Neural cell (in vitro differentiated cells): ENCODE measurements around the gene IDI1. TPM values are rescaled to one million over a fixed set of nuclear protein-coding genes. Genes with fewer than 3 reads are reported as not detected.

Source experiments
- H2AFZ ChIP-seq: fragments of 200-600, 300-800 bp; sonication (generic), shearing (Covaris generic); 2 replicates; pipeline ENCODE4 v1.6.0; 2014; ENCODE audit warnings: low read depth, mild to moderate bottlenecking, antibody characterized with exemption, low read length, moderate library complexity
- H3F3A ChIP-seq: fragments of 200-600 bp; shearing (Covaris generic); 2 replicates; pipeline ENCODE4 v1.6.1; 2016; ENCODE audit warnings: mild to moderate bottlenecking, moderate library complexity, mixed read lengths, antibody characterized with exemption, low read length; ENCODE audit not compliant: insufficient read depth, poor library complexity, severe bottlenecking
- H3K27ac ChIP-seq: fragments of 200-600, 300-800 bp; sonication (generic), shearing (Covaris generic); 2 replicates; pipeline ENCODE4 v1.5.1; 2014; ENCODE audit warnings: mild to moderate bottlenecking, low read length, moderate library complexity
- H3K27me3 ChIP-seq: fragments of 300-800, 200-600 bp; sonication (generic), shearing (Covaris generic); 2 replicates; pipeline ENCODE4 v1.6.0; 2014; ENCODE audit warnings: mild to moderate bottlenecking, low read depth, low read length, moderate library complexity; ENCODE audit not compliant: insufficient read depth
- H3K36me3 ChIP-seq: fragments of 300-800, 200-600 bp; sonication (generic), shearing (Covaris generic); 2 replicates; pipeline ENCODE4 v1.5.1; 2014; ENCODE audit warnings: mild to moderate bottlenecking, antibody characterized with exemption, low read length, moderate library complexity; ENCODE audit not compliant: insufficient read depth
- H3K4me2 ChIP-seq: fragments of 300-800, 200-600 bp; sonication (generic), shearing (Covaris generic); 2 replicates; pipeline ENCODE4 v1.6.0; 2014; ENCODE audit warnings: mild to moderate bottlenecking, low read length
- H3K4me3 ChIP-seq: fragments of 300-800, 200-600 bp; sonication (generic), shearing (Covaris generic); 2 replicates; pipeline ENCODE4 v1.5.1; 2014; ENCODE audit warnings: mild to moderate bottlenecking, low read length, moderate library complexity
- H3K79me2 ChIP-seq: fragments of 200-600 bp; shearing (Covaris generic); replicated peaks from 2 replicates; pipeline ENCODE4 v1.6.0; 2014; ENCODE audit warnings: mild to moderate bottlenecking, low read length, moderate library complexity; ENCODE audit not compliant: insufficient read depth
- H3K9ac ChIP-seq: fragments of 300-800, 200-600 bp; sonication (generic), shearing (Covaris generic); 2 replicates; pipeline ENCODE4 v1.6.1; 2016; ENCODE audit warnings: mild to moderate bottlenecking, low read length, mixed read lengths
- H3K9me2 ChIP-seq: fragments of 200-600 bp; shearing (Covaris generic); 2 replicates; pipeline ENCODE4 v1.6.1; 2016; ENCODE audit warnings: mild to moderate bottlenecking, low read length, mixed read lengths; ENCODE audit not compliant: insufficient read depth
- H3K9me3 ChIP-seq: fragments of 200-600, 300-800 bp; sonication (generic), shearing (Covaris generic); 2 replicates; pipeline ENCODE4 v1.6.1; 2016; ENCODE audit warnings: mild to moderate bottlenecking, mixed run types, low read length, moderate library complexity, mixed read lengths
- H4K20me1 ChIP-seq: fragments of 200-600 bp; shearing (Covaris generic); 2 replicates; pipeline ENCODE4 v1.6.1; 2016; ENCODE audit warnings: mild to moderate bottlenecking, mixed run types; ENCODE audit not compliant: insufficient read depth
- EP300 ChIP-seq: fragments of 450-650 bp; conservative IDR thresholded peaks from 2 replicates; pipeline ENCODE4 v1.6.1; 2014; ENCODE audit warnings: antibody characterized with exemption, mild to moderate bottlenecking, moderate library complexity; ENCODE audit not compliant: poor library complexity, severe bottlenecking
- EZH2 ChIP-seq: fragments of 200-600, 300-800 bp; shearing (Covaris generic), sonication (generic); IDR thresholded peaks from 2 replicates; pipeline ENCODE4 v1.6.1; 2014; ENCODE audit warnings: antibody characterized with exemption, low read length, borderline replicate concordance, mild to moderate bottlenecking; ENCODE audit not compliant: insufficient read depth, poor library complexity, severe bottlenecking
- MXI1 ChIP-seq: fragments of 450-650 bp; conservative IDR thresholded peaks from 2 replicates; pipeline ENCODE4 v1.6.1; 2014; ENCODE audit warnings: antibody characterized with exemption, mild to moderate bottlenecking; ENCODE audit not compliant: poor library complexity, severe bottlenecking
- POLR2AphosphoS5 ChIP-seq: IDR thresholded peaks from 2 replicates; pipeline ENCODE4 v1.6.1; 2012
- RAD21 ChIP-seq: fragments of 450-650 bp; conservative IDR thresholded peaks from 2 replicates; pipeline ENCODE4 v1.6.1; 2014; ENCODE audit warnings: antibody characterized with exemption, mild to moderate bottlenecking, moderate library complexity
- SMC3 ChIP-seq: fragments of 450-650 bp; conservative IDR thresholded peaks from 2 replicates; pipeline ENCODE4 v1.6.1; 2014; ENCODE audit warnings: antibody characterized with exemption, mild to moderate bottlenecking, moderate library complexity; ENCODE audit not compliant: poor library complexity
- TAF1 ChIP-seq: IDR thresholded peaks from 2 replicates; pipeline ENCODE4 v1.6.1; 2012; ENCODE audit warnings: low read depth
- polyA plus RNA-seq: library from polyadenylated mRNA; depleted of rRNA; stranded (reverse); fragments of >200 nt; gene quantifications from 2 replicates; pipeline ENCODE4 v1.2.3, GENCODE V29; 2014
- TF ChIP-seq, protein P1 (sequence below): fragments of 450-650 bp; IDR thresholded peaks from 2 replicates; pipeline ENCODE4 v1.5.1; 2014; ENCODE audit warnings: antibody characterized with exemption, mild to moderate bottlenecking, moderate library complexity; ENCODE audit not compliant: poor library complexity, severe bottlenecking
- TF ChIP-seq, protein P2 (sequence below): IDR thresholded peaks from 2 replicates; pipeline ENCODE4 v1.6.1; 2012; ENCODE audit warnings: borderline replicate concordance

IDI1 gene
- polyA plus RNA-seq, 1 donor from 2014 or later = 307 TPM

DNA sequence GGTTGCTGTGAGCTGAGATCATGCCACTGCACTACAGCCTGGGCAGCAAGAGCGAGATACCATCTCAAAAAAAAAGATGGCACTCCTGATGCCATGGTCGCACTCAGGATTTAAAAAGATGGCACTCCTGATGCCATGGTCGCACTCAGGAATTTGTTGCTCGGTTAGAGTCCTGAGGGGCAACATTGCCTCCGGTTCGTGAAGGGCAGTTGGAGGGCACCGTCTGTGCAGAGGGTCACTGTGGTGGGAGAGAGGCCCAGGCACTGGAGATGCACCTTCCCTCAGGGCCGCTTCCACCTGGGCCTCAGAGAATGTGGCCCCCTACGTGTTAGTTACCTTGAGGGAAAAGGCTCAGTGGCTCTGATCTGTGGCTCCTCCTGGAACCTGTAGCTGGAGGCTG, 42.3 kb downstream of the IDI1 start:
- Histone ChIP-seq H3K9ac (no peak overlapping the region), H2AFZ (no peak overlapping the region), H3K27me3 (no peaks in the 10 kb centered on the region), H3F3A (no peaks in the 10 kb centered on the region), H3K4me3 (no peak overlapping the region), H3K79me2 (no peaks in the 10 kb centered on the region), H3K4me2 (no peak overlapping the region), H3K36me3 (peaks cover 15% of the 10 kb centered on the region), H3K9me2 (no peaks in the 10 kb centered on the region), H3K27ac (no peak overlapping the region), H4K20me1 (no peaks in the 10 kb centered on the region), H3K9me3 (no peaks in the 10 kb centered on the region)
- TF ChIP-seq, protein P1, sequence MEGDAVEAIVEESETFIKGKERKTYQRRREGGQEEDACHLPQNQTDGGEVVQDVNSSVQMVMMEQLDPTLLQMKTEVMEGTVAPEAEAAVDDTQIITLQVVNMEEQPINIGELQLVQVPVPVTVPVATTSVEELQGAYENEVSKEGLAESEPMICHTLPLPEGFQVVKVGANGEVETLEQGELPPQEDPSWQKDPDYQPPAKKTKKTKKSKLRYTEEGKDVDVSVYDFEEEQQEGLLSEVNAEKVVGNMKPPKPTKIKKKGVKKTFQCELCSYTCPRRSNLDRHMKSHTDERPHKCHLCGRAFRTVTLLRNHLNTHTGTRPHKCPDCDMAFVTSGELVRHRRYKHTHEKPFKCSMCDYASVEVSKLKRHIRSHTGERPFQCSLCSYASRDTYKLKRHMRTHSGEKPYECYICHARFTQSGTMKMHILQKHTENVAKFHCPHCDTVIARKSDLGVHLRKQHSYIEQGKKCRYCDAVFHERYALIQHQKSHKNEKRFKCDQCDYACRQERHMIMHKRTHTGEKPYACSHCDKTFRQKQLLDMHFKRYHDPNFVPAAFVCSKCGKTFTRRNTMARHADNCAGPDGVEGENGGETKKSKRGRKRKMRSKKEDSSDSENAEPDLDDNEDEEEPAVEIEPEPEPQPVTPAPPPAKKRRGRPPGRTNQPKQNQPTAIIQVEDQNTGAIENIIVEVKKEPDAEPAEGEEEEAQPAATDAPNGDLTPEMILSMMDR = no peak
- TF ChIP-seq, protein P2, sequence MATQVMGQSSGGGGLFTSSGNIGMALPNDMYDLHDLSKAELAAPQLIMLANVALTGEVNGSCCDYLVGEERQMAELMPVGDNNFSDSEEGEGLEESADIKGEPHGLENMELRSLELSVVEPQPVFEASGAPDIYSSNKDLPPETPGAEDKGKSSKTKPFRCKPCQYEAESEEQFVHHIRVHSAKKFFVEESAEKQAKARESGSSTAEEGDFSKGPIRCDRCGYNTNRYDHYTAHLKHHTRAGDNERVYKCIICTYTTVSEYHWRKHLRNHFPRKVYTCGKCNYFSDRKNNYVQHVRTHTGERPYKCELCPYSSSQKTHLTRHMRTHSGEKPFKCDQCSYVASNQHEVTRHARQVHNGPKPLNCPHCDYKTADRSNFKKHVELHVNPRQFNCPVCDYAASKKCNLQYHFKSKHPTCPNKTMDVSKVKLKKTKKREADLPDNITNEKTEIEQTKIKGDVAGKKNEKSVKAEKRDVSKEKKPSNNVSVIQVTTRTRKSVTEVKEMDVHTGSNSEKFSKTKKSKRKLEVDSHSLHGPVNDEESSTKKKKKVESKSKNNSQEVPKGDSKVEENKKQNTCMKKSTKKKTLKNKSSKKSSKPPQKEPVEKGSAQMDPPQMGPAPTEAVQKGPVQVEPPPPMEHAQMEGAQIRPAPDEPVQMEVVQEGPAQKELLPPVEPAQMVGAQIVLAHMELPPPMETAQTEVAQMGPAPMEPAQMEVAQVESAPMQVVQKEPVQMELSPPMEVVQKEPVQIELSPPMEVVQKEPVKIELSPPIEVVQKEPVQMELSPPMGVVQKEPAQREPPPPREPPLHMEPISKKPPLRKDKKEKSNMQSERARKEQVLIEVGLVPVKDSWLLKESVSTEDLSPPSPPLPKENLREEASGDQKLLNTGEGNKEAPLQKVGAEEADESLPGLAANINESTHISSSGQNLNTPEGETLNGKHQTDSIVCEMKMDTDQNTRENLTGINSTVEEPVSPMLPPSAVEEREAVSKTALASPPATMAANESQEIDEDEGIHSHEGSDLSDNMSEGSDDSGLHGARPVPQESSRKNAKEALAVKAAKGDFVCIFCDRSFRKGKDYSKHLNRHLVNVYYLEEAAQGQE = no peak
- no peak for TF ChIP-seq RAD21
- no peak for TF ChIP-seq SMC3
- no peak for TF ChIP-seq EZH2
- no peak for TF ChIP-seq MXI1
- no peak for TF ChIP-seq TAF1
- no peak for TF ChIP-seq POLR2AphosphoS5

DNA sequence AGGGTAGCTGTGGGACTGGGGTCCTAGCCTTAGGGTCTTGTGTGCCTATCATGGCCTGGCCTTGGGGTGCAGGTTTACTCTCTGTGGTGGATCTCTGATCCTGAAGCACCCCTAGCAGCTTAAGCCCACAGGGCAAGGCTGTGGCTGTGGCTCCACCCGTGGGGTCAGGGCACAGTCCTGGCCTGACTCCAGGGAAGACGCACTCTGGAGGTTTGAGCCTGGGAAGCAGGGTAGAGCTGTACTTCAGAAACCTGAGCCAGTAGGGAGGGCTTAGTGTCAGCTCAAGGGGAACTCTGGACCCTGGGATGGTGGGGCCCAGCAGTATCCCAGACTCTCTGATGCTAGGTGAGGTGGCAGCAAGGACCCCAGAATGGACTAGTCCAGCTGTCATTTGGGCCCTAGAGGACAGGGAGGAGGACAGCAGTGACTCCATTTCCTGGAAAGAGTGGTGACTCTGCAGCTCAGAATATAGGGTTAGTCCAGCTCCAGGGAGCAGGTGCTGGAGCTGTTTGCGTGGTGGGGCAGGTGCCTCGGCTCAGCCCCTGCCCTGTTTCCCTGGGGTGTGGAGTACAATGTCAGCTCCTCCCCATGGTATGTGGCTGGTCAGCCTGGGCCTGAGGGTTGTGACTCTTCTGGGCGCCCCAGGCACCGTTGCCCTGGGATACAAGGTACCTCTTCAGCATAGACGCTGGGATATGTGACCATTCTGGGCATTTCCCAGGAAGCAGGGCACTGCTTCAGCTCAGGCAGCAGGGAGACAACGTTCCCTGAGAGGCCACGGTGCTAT, 44.8 kb downstream of the IDI1 start:
- no peak overlapping the region for H3K4me3 ChIP-seq
- no peaks in the 10 kb centered on the region for H3K9me2 ChIP-seq
- H2AFZ ChIP-seq = no peak overlapping the region
- H3K4me2 ChIP-seq = no peak overlapping the region
- H4K20me1 ChIP-seq = no peaks in the 10 kb centered on the region
- no peaks in the 10 kb centered on the region for H3F3A ChIP-seq
- H3K9me3 ChIP-seq = no peaks in the 10 kb centered on the region
- H3K79me2 ChIP-seq = no peaks in the 10 kb centered on the region
- H3K36me3 ChIP-seq = peaks cover 21% of the 10 kb centered on the region
- no peaks in the 10 kb centered on the region for H3K27me3 ChIP-seq
- H3K27ac ChIP-seq = no peak overlapping the region
- H3K9ac ChIP-seq = no peak overlapping the region
- TF ChIP-seq, protein P2 = no peak
- TF ChIP-seq RAD21 = no peak
- no peak for TF ChIP-seq SMC3
- no peak for TF ChIP-seq EP300
- TF ChIP-seq MXI1 = no peak
